ENCODE measurements around the gene LHX1. TPM values are rescaled to one million over a fixed set of nuclear protein-coding genes. Genes with fewer than 3 reads are reported as not detected.

Gene LHX1
- polyA plus RNA-seq, 1 of the 3 experiments (the other 2 are of a cell fraction) = not detected

- DNase-seq = no peak
- CTCF ChIA-PET = no interaction called here
- Histone ChIP-seq H3K4me3 (ENCODE audit: low read depth in 2 of 2, low read length in 1 of 2) (no peak overlapping the region), H3K27ac (ENCODE audit: low read depth in 2 of 2, low read length in 1 of 2) (no peak overlapping the region), H4K20me1 (ENCODE audit: insufficient read depth) (peaks cover 4% of the 10 kb centered on the region; the same call in 1 of the 2 replicates), H3K9ac (no peak overlapping the region), H3K4me2 (no peak overlapping the region), H3K27me3 (ENCODE audit: insufficient read depth) (no peaks in the 10 kb centered on the region), H3K9me2 (no peaks in the 10 kb centered on the region), H3K36me3 (replicated peaks in 1 of 2; ENCODE audit: control insufficient read depth in 1 of 2, insufficient read depth in 2 of 2, low read length in 1 of 2) (peaks cover 19 to 32% of the 10 kb centered on the region in 2 experiments), H3K79me2 (ENCODE audit: insufficient read depth) (peaks cover 36% of the 10 kb centered on the region), H3K4me1 (ENCODE audit: control insufficient read depth in 1 of 2, insufficient read depth in 2 of 2, low read depth in 1 of 2, low read length in 1 of 2) (peaks cover 0 to 19% of the 10 kb centered on the region in 2 experiments; a peak in 2 of 4 replicates), H3K9me3 (no peaks in the 10 kb centered on the region), H2AFZ (ENCODE audit: low read depth) (no peak overlapping the region), H3F3A (replicated peaks; ENCODE audit: insufficient read depth) (peaks cover 3% of the 10 kb centered on the region)
- POLR2A ChIA-PET = no interaction called here
- TF ChIP-seq YY1 (IDR thresholded peaks at IDR 0.05; ENCODE audit: low read depth) (no peak), REST (IDR thresholded peaks at IDR 0.05; ENCODE audit: low read depth, low read length) (no peak), SMC3 (IDR thresholded peaks at IDR 0.05; ENCODE audit: low read depth, low read length) (no peak), CHD2 (IDR thresholded peaks at IDR 0.05; ENCODE audit: low read length, partially characterized antibody) (no peak), RAD21 (IDR thresholded peaks at IDR 0.05; ENCODE audit: low read length) (no peak), POLR2AphosphoS5 (IDR thresholded peaks at IDR 0.05; ENCODE audit: low read depth, low read length) (no peak), EZH2phosphoT487 (IDR thresholded peaks at IDR 0.05; ENCODE audit: borderline replicate concordance, low read depth) (no peak), IRF3 (IDR thresholded peaks at IDR 0.05; ENCODE audit: low read depth, low read length) (no peak), RXRA (IDR thresholded peaks at IDR 0.05; ENCODE audit: borderline replicate concordance, low read depth) (no peak), PBX3 (IDR thresholded peaks at IDR 0.05) (no peak), JUND (IDR thresholded peaks at IDR 0.05) (no peak)
Observed at GRCh38 chr17:36983618-36984017, 46.3 kb downstream of the LHX1 start.

- Histone ChIP-seq H3K4me2 (no peak overlapping the region), H3K27me3 (ENCODE audit: insufficient read depth) (no peaks in the 10 kb centered on the region), H3K4me3 (ENCODE audit: low read depth in 2 of 2, low read length in 1 of 2) (no peak overlapping the region), H3K9me3 (no peaks in the 10 kb centered on the region), H3K36me3 (replicated peaks in 1 of 2; ENCODE audit: control insufficient read depth in 1 of 2, insufficient read depth in 2 of 2, low read length in 1 of 2) (peaks cover 52 to 57% of the 10 kb centered on the region in 2 experiments), H3K4me1 (ENCODE audit: control insufficient read depth in 1 of 2, insufficient read depth in 2 of 2, low read depth in 1 of 2, low read length in 1 of 2) (peaks cover 2 to 14% of the 10 kb centered on the region in 2 experiments; a peak in 3 of 4 replicates), H3K9me2 (no peaks in the 10 kb centered on the region), H2AFZ (ENCODE audit: low read depth) (no peak overlapping the region), H3K27ac (ENCODE audit: low read depth in 2 of 2, low read length in 1 of 2) (no peak overlapping the region), H4K20me1 (ENCODE audit: insufficient read depth) (no peaks in the 10 kb centered on the region), H3K9ac (no peak overlapping the region), H3K79me2 (ENCODE audit: insufficient read depth) (peaks cover 7% of the 10 kb centered on the region), H3F3A (replicated peaks; ENCODE audit: insufficient read depth) (peaks cover 4% of the 10 kb centered on the region)
- ChIA-PET POLR2A (no interaction called here), CTCF (no interaction called here)
- DNase-seq = no peak
- 88% methylated on average over 6 of the region's 6 CpGs for WGBS (ENCODE audit: low lambda C conversion rate)
- TF ChIP-seq SIN3A (IDR thresholded peaks at IDR 0.05; ENCODE audit: borderline replicate concordance, low read depth, low read length) = no peak
- no peak for TF ChIP-seq CTCF (IDR thresholded peaks at IDR 0.05)
- TF ChIP-seq POLR2AphosphoS5 (IDR thresholded peaks at IDR 0.05; ENCODE audit: low read depth, low read length) = no peak
- no peak for TF ChIP-seq EP300 (IDR thresholded peaks at IDR 0.05; ENCODE audit: borderline replicate concordance in 1 of 2, low read depth in 1 of 2, low read length in 1 of 2)
- no peak for TF ChIP-seq ELF1 (IDR thresholded peaks at IDR 0.05)
- TF ChIP-seq RFX5 (IDR thresholded peaks at IDR 0.05; ENCODE audit: low read length) = no peak
- TF ChIP-seq USF1 (IDR thresholded peaks at IDR 0.05; ENCODE audit: borderline replicate concordance, low read depth) = no peak
- TF ChIP-seq CHD2 (IDR thresholded peaks at IDR 0.05; ENCODE audit: low read length, partially characterized antibody) = no peak
- no peak for TF ChIP-seq USF2 (IDR thresholded peaks at IDR 0.05; ENCODE audit: borderline replicate concordance, low read depth, low read length)
Observed at GRCh38 chr17:36989173-36989572, 51.9 kb downstream of the LHX1 start.
